Sigmoid colon (tissue), 7 donors: ENCODE results near the gene TMEM248. TPM values are rescaled to one million over a fixed set of nuclear protein-coding genes. Genes with fewer than 3 reads are reported as not detected.

Source experiments
- DNase-seq: peaks from one replicate; pipeline ENCODE4 v3.0.0-alpha.2; 2019
- H3K27ac ChIP-seq, 4 donors: fragments of 200-600 bp; sonication (generic); one replicate each; pipeline ENCODE4 v1.5.1; 2016 to 2019; ENCODE audit warnings: mild to moderate bottlenecking in 1 of 4
- H3K27me3 ChIP-seq, 3 donors: fragments of 200-600 bp; sonication (generic); one replicate each; pipeline ENCODE4 v1.5.1; 2019; ENCODE audit warnings: mild to moderate bottlenecking in 1 of 3
- H3K36me3 ChIP-seq, 4 donors: fragments of 200-600 bp; sonication (generic); one replicate each; pipeline ENCODE4 v1.5.1; 2016 to 2019
- H3K4me1 ChIP-seq, 4 donors: fragments of 200-600 bp; sonication (generic); one replicate each; pipeline ENCODE4 v1.5.1; 2017 to 2019
- H3K4me3 ChIP-seq, 4 donors: fragments of 200-600 bp; sonication (generic); one replicate each; pipeline ENCODE4 v1.5.1; 2017 to 2019; ENCODE audit warnings: mild to moderate bottlenecking in 2 of 4, moderate library complexity in 1 of 4
- H3K9me3 ChIP-seq, 4 donors: fragments of 200-600 bp in 3 of 4; sonication (generic) in 3 of 4; one replicate each; pipeline versions ENCODE4 v1.5.1 to v1.6.1; 2013 to 2019
- CTCF ChIP-seq, 4 experiments: fragments of 450-650 bp in 3 of 4; fragments of 200-600 bp in 1 of 4; IDR thresholded peaks; one replicate each; pipeline ENCODE4 v1.5.1; 2016 to 2019; ENCODE audit warnings: antibody characterized with exemption in 4 of 4, mild to moderate bottlenecking in 3 of 4, moderate library complexity in 2 of 4
- EP300 ChIP-seq, 4 donors: sonication (generic); formaldehyde crosslinking; IDR thresholded peaks; one replicate each; pipeline ENCODE4 v1.6.1; 2017; ENCODE audit warnings: antibody characterized with exemption in 4 of 4
- POLR2A ChIP-seq, 2 donors: fragments of 450-650 bp; IDR thresholded peaks; one replicate each; pipeline ENCODE4 v1.6.1; 2016; ENCODE audit warnings: antibody characterized with exemption in 2 of 2, mild to moderate bottlenecking in 2 of 2, moderate library complexity in 2 of 2
- POLR2AphosphoS5 ChIP-seq, 4 donors: sonication (generic); formaldehyde crosslinking; IDR thresholded peaks; one replicate each; pipeline ENCODE4 v1.6.1; 2017; ENCODE audit warnings: antibody characterized with exemption in 4 of 4
- WGBS, 2 donors: extraction: QIAGEN DNeasy Blood & Tissue Kit; methylation state at CpG; one replicate each; pipeline ENCODE4 v1.1.7; 2013; 5-methylcytosine and 5-hydroxymethylcytosine counted together
- intact Hi-C: fragments of 100-400 bp; cut with DNase I; formaldehyde crosslinking; loops from one replicate; pipeline ENCODE4 v1.15.1; 2023
- polyA plus RNA-seq, 3 donors: library from polyadenylated mRNA; stranded (reverse); fragments of 200-250 nt; gene quantifications; one replicate each; pipeline ENCODE4 v1.2.3, GENCODE V29; 2013
- total RNA-seq, 4 donors: library from RNA; depleted of rRNA; stranded (reverse); fragments of >200 nt; gene quantifications; one replicate each; pipeline ENCODE4 v1.1.0, GENCODE V29; 2016
- donor health status: healthy with polysubstance abuse.
- donor health status: Bipolar disorder and iron deficiency.
- donor health status: healthy.

Gene TMEM248
- total and polyA plus RNA-seq, 7 donors = 19.7 to 93.8 (median 66.2) TPM

GRCh38 chr7:66948480-66949109 lies 27.6 kb downstream of the TMEM248 start:
- Histone ChIP-seq H3K4me3 (no peak overlapping the region), H3K27me3 (no peaks in the 10 kb centered on the region), H3K36me3 (peaks cover 17 to 99% (median 67%) of the 10 kb centered on the region in 4 donors), H3K27ac (no peak overlapping the region), H3K9me3 (no peaks in the 10 kb centered on the region), H3K4me1 (no peaks in the 10 kb centered on the region)
- 82 to 92% methylated on average over 19 of the region's 19 CpGs for WGBS, 2 donors
- intact Hi-C loops = no loop called here
- TF ChIP-seq EP300 (IDR thresholded peaks at IDR 0.05) (no peak), POLR2AphosphoS5 (IDR thresholded peaks at IDR 0.05) (no peak), CTCF (IDR thresholded peaks at IDR 0.05) (no peak), POLR2A (IDR thresholded peaks at IDR 0.05) (no peak)
- no peak for DNase-seq

GRCh38 chr7:66950311-66950710 lies 29.3 kb downstream of the TMEM248 start:
- Histone ChIP-seq H3K27ac (no peak overlapping the region), H3K36me3 (peaks cover 17 to 99% (median 68%) of the 10 kb centered on the region in 4 donors), H3K9me3 (no peaks in the 10 kb centered on the region), H3K4me3 (no peak overlapping the region), H3K27me3 (no peaks in the 10 kb centered on the region), H3K4me1 (no peaks in the 10 kb centered on the region)
- TF ChIP-seq CTCF (IDR thresholded peaks at IDR 0.05) (no peak), POLR2AphosphoS5 (IDR thresholded peaks at IDR 0.05) (no peak), POLR2A (IDR thresholded peaks at IDR 0.05) (no peak), EP300 (IDR thresholded peaks at IDR 0.05) (no peak)
- 74 to 82% methylated on average over 3 of the region's 3 CpGs for WGBS, 2 donors
- DNase-seq = no peak
- intact Hi-C loops = no loop called here

- no peaks in the 10 kb centered on the region for H3K27me3 ChIP-seq
- no peaks in the 10 kb centered on the region for H3K4me1 ChIP-seq
- H3K27ac ChIP-seq = no peak overlapping the region
- DNase-seq = no peak
- TF ChIP-seq CTCF (IDR thresholded peaks at IDR 0.05) (no peak), POLR2A (IDR thresholded peaks at IDR 0.05) (no peak), EP300 (IDR thresholded peaks at IDR 0.05) (no peak), POLR2AphosphoS5 (IDR thresholded peaks at IDR 0.05) (no peak)
- no peak overlapping the region for H3K4me3 ChIP-seq
- H3K9me3 ChIP-seq = no peaks in the 10 kb centered on the region
- 94% methylated on average over 8 of the region's 8 CpGs for WGBS, 2 donors
- intact Hi-C loops = no loop called here
- peaks cover 17 to 99% (median 68%) of the 10 kb centered on the region in 4 donors for H3K36me3 ChIP-seq
These were observed 29.7 kb downstream of the TMEM248 start for GRCh38 chr7:66950763-66951162.

GRCh38 chr7:66952343-66953043 lies 31.5 kb downstream of the TMEM248 start:
- no peak for TF ChIP-seq CTCF (IDR thresholded peaks at IDR 0.05)
- no peak for TF ChIP-seq POLR2A (IDR thresholded peaks at IDR 0.05)
- no peak for TF ChIP-seq POLR2AphosphoS5 (IDR thresholded peaks at IDR 0.05)
- peaks cover 17 to 99% (median 63%) of the 10 kb centered on the region in 4 donors for H3K36me3 ChIP-seq
- 52 to 74% methylated on average over 11 of the region's 11 CpGs for WGBS, 2 donors
- no peaks in the 10 kb centered on the region for H3K4me1 ChIP-seq
- intact Hi-C loops = no loop called here
- H3K27ac ChIP-seq = no peak overlapping the region
- no peaks in the 10 kb centered on the region for H3K9me3 ChIP-seq
- H3K27me3 ChIP-seq = no peaks in the 10 kb centered on the region
- DNase-seq = no peak
- H3K4me3 ChIP-seq = no peak overlapping the region
